ENCODE results near the gene ROCK2.

Gene ROCK2

GRCh38 chr2:11375025-11375688, 30.7 kb upstream of the ROCK2 start:
- no peak overlapping the region for H3K4me3 ChIP-seq (ENCODE audit: low read depth in 1 of 2, low read length in 1 of 2)
- H3K4me1 ChIP-seq (ENCODE audit: control insufficient read depth in 1 of 2, insufficient read depth in 1 of 2, low read depth in 1 of 2, low read length in 1 of 2): no peaks in the 10 kb centered on the region
- no peaks in the 10 kb centered on the region for H3K9me3 ChIP-seq
- no peak overlapping the region for H3K27ac ChIP-seq
- no peaks in the 10 kb centered on the region for H3K36me3 ChIP-seq
- H3K27me3 ChIP-seq: no peaks in the 10 kb centered on the region
- TF ChIP-seq CTCF (IDR thresholded peaks at IDR 0.05): no peak

GRCh38 chr2:11373096-11373495, 28.7 kb upstream of the ROCK2 start:
- no peaks in the 10 kb centered on the region for H3K4me1 ChIP-seq (ENCODE audit: control insufficient read depth in 1 of 2, insufficient read depth in 1 of 2, low read depth in 1 of 2, low read length in 1 of 2)
- TF ChIP-seq CTCF (IDR thresholded peaks at IDR 0.05): no peak
- H3K4me3 ChIP-seq (ENCODE audit: low read depth in 1 of 2, low read length in 1 of 2): no peak overlapping the region
- H3K36me3 ChIP-seq: no peaks in the 10 kb centered on the region
- no peaks in the 10 kb centered on the region for H3K9me3 ChIP-seq
- H3K27ac ChIP-seq: no peak overlapping the region
- H3K27me3 ChIP-seq: no peaks in the 10 kb centered on the region

- H3K27me3 ChIP-seq: no peaks in the 10 kb centered on the region
- no peaks in the 10 kb centered on the region for H3K36me3 ChIP-seq
- no peaks in the 10 kb centered on the region for H3K9me3 ChIP-seq
- no peak overlapping the region for H3K27ac ChIP-seq
- no peaks in the 10 kb centered on the region for H3K4me1 ChIP-seq (ENCODE audit: control insufficient read depth in 1 of 2, insufficient read depth in 1 of 2, low read depth in 1 of 2, low read length in 1 of 2)
- H3K4me3 ChIP-seq (ENCODE audit: low read depth in 1 of 2, low read length in 1 of 2): no peak overlapping the region
- no peak for TF ChIP-seq CTCF (IDR thresholded peaks at IDR 0.05)
These were observed 26.9 kb upstream of the ROCK2 start for GRCh38 chr2:11371092-11371937.

- Histone ChIP-seq H3K27ac (no peak overlapping the region), H3K27me3 (no peaks in the 10 kb centered on the region), H3K36me3 (no peaks in the 10 kb centered on the region), H3K4me1 (ENCODE audit: control insufficient read depth in 1 of 2, insufficient read depth in 1 of 2, low read depth in 1 of 2, low read length in 1 of 2) (no peaks in the 10 kb centered on the region), H3K4me3 (ENCODE audit: low read depth in 1 of 2, low read length in 1 of 2) (no peak overlapping the region), H3K9me3 (no peaks in the 10 kb centered on the region)
- no peak for TF ChIP-seq CTCF (IDR thresholded peaks at IDR 0.05)
These were observed 26.1 kb upstream of the ROCK2 start for GRCh38 chr2:11370377-11371091.

- Histone ChIP-seq H3K4me1 (ENCODE audit: control insufficient read depth in 1 of 2, insufficient read depth in 1 of 2, low read depth in 1 of 2, low read length in 1 of 2) (no peaks in the 10 kb centered on the region), H3K27me3 (no peaks in the 10 kb centered on the region), H3K36me3 (no peaks in the 10 kb centered on the region), H3K9me3 (no peaks in the 10 kb centered on the region), H3K4me3 (ENCODE audit: low read depth in 1 of 2, low read length in 1 of 2) (no peak overlapping the region), H3K27ac (no peak overlapping the region)
- no peak for TF ChIP-seq CTCF (IDR thresholded peaks at IDR 0.05)
These were observed 23.7 kb upstream of the ROCK2 start for GRCh38 chr2:11368059-11368572.

All from neutrophil (primary cell).